HEK293 (cell line): ENCODE measurements around the gene CST6.

Source experiments
- KLF7 ChIP-seq: fragments of 450-650 bp; formaldehyde crosslinking; IDR thresholded peaks from 2 replicates; pipeline ENCODE4 v1.5.1; 2016; ENCODE audit warnings: missing biosample characterization, missing genetic modification characterization, borderline replicate concordance
- ZNF580 ChIP-seq: fragments of 450-650 bp; formaldehyde crosslinking; IDR thresholded peaks from 2 replicates; pipeline ENCODE4 v1.5.1; 2016; ENCODE audit warnings: missing biosample characterization, missing genetic modification characterization
- ZNF629 ChIP-seq: fragments of 450-650 bp; formaldehyde crosslinking; IDR thresholded peaks from 2 replicates; pipeline ENCODE4 v1.5.1; 2017; ENCODE audit warnings: missing biosample characterization, missing genetic modification characterization
- ZNF654 ChIP-seq: fragments of 450-650 bp; formaldehyde crosslinking; IDR thresholded peaks from 2 replicates; pipeline ENCODE4 v1.5.1; 2016; ENCODE audit warnings: low read depth, missing biosample characterization, missing genetic modification characterization
- TF ChIP-seq, protein P1 (sequence below): fragments of 450-650 bp; formaldehyde crosslinking; IDR thresholded peaks from 2 replicates; pipeline ENCODE4 v1.5.1; 2016; ENCODE audit warnings: missing biosample characterization, missing genetic modification characterization

DNA sequence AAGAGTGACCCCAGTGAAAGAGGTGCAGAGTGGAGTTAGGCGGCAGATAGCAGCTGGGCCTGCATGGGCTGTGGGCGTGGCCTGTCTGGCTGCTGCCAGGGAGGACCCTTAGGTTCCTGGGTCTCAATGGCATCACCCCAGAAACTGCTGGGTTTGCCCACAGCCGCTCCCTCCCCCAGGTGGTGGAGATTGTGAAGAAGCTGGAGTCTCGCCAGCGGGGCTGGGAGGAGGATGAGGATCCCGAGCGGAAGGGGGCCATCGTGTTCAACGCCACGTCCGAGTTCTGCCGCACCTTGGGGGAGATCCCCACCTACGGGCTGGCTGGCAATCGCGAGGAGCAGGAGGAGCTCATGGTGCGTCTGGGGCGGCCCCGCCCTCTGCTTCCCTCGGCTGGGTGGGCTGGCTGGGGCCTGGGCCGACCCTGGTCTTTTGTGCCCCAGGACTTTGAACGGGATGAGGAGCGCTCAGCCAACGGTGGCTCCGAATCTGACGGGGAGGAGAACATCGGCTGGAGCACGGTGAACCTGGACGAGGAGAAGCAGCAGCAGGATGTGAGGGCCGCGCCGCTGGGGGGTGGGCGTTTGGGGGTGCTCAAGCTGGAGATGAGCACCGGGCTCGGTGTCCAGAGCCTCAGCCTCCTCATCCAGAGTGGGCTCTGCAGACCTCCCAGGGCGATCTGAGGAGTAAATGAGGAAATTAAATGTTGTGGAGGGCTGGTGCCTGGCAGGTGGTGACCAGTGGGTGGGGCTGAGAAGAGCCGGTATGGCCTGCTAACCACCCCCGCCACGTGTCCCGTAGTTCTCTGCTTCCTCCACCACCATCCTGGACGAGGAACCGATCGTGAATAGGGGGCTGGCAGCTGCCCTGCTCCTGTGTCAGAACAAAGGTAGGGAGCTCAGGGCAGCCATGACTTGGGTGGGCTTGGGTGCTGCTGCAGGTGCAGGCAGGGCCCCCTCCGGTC, 35.3 kb upstream of the CST6 start:
- TF ChIP-seq KLF7 (tag by site-specific recombination) (no peak), ZNF580 (tag by site-specific recombination) (no peak), ZNF654 (tag by site-specific recombination) (no peak), ZNF629 (tag by site-specific recombination) (no peak)
- TF ChIP-seq, protein P1, sequence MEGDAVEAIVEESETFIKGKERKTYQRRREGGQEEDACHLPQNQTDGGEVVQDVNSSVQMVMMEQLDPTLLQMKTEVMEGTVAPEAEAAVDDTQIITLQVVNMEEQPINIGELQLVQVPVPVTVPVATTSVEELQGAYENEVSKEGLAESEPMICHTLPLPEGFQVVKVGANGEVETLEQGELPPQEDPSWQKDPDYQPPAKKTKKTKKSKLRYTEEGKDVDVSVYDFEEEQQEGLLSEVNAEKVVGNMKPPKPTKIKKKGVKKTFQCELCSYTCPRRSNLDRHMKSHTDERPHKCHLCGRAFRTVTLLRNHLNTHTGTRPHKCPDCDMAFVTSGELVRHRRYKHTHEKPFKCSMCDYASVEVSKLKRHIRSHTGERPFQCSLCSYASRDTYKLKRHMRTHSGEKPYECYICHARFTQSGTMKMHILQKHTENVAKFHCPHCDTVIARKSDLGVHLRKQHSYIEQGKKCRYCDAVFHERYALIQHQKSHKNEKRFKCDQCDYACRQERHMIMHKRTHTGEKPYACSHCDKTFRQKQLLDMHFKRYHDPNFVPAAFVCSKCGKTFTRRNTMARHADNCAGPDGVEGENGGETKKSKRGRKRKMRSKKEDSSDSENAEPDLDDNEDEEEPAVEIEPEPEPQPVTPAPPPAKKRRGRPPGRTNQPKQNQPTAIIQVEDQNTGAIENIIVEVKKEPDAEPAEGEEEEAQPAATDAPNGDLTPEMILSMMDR (tag by site-specific recombination): no peak
